ENCODE measurements around the gene HERPUD2.

Gene HERPUD2

GRCh38 chr7:35716038-35716803 lies 21.3 kb upstream of the HERPUD2 start:
- no peaks in the 10 kb centered on the region for H3K4me1 ChIP-seq (ENCODE audit: control insufficient read depth, insufficient read depth, low read length)
- WGBS, 2 experiments = 88 to 92% methylated on average over 4 of the region's 5 CpGs
- no peaks in the 10 kb centered on the region for H3K36me3 ChIP-seq (ENCODE audit: control insufficient read depth, insufficient read depth, low read length)
- no peaks in the 10 kb centered on the region for H3K27me3 ChIP-seq (ENCODE audit: control insufficient read depth, insufficient read depth, low read length, poor library complexity, severe bottlenecking)
- no peaks in the 10 kb centered on the region for H3K9me3 ChIP-seq (ENCODE audit: control insufficient read depth, low read length)
- H3K4me3 ChIP-seq (ENCODE audit: insufficient read depth, low read depth, low read length) = no peak overlapping the region
- H3K27ac ChIP-seq (ENCODE audit: insufficient read depth, low read depth, low read length, poor library complexity, severe bottlenecking) = no peak overlapping the region

- Histone ChIP-seq H3K36me3 (ENCODE audit: control insufficient read depth, insufficient read depth, low read length) (no peaks in the 10 kb centered on the region), H3K9me3 (ENCODE audit: control insufficient read depth, low read length) (no peaks in the 10 kb centered on the region), H3K4me1 (ENCODE audit: control insufficient read depth, insufficient read depth, low read length) (no peaks in the 10 kb centered on the region), H3K4me3 (ENCODE audit: insufficient read depth, low read depth, low read length) (no peak overlapping the region), H3K27ac (ENCODE audit: insufficient read depth, low read depth, low read length, poor library complexity, severe bottlenecking) (no peak overlapping the region), H3K27me3 (ENCODE audit: control insufficient read depth, insufficient read depth, low read length, poor library complexity, severe bottlenecking) (no peaks in the 10 kb centered on the region)
- WGBS, 2 experiments = 87 to 100% methylated on average over 1 of the region's 1 CpG
These were observed 19.9 kb upstream of the HERPUD2 start for GRCh38 chr7:35714862-35715261.

- H3K4me3 ChIP-seq (ENCODE audit: insufficient read depth, low read depth, low read length) = no peak overlapping the region
- no peak overlapping the region for H3K27ac ChIP-seq (ENCODE audit: insufficient read depth, low read depth, low read length, poor library complexity, severe bottlenecking)
- no peaks in the 10 kb centered on the region for H3K27me3 ChIP-seq (ENCODE audit: control insufficient read depth, insufficient read depth, low read length, poor library complexity, severe bottlenecking)
- WGBS, 2 experiments = 66 to 69% methylated on average over 1 of the region's 1 CpG
- H3K36me3 ChIP-seq (ENCODE audit: control insufficient read depth, insufficient read depth, low read length) = no peaks in the 10 kb centered on the region
- H3K9me3 ChIP-seq (ENCODE audit: control insufficient read depth, low read length) = no peaks in the 10 kb centered on the region
- no peaks in the 10 kb centered on the region for H3K4me1 ChIP-seq (ENCODE audit: control insufficient read depth, insufficient read depth, low read length)
These were observed 19.5 kb upstream of the HERPUD2 start for GRCh38 chr7:35714407-35714806.

GRCh38 chr7:35712563-35713226 lies 17.8 kb upstream of the HERPUD2 start:
- H3K36me3 ChIP-seq (ENCODE audit: control insufficient read depth, insufficient read depth, low read length) = no peaks in the 10 kb centered on the region
- H3K9me3 ChIP-seq (ENCODE audit: control insufficient read depth, low read length) = no peaks in the 10 kb centered on the region
- WGBS, 2 experiments = 93 to 98% methylated on average over 6 to 7 of the region's 7 CpGs
- H3K4me1 ChIP-seq (ENCODE audit: control insufficient read depth, insufficient read depth, low read length) = no peaks in the 10 kb centered on the region
- H3K27ac ChIP-seq (ENCODE audit: insufficient read depth, low read depth, low read length, poor library complexity, severe bottlenecking) = no peak overlapping the region
- H3K27me3 ChIP-seq (ENCODE audit: control insufficient read depth, insufficient read depth, low read length, poor library complexity, severe bottlenecking) = no peaks in the 10 kb centered on the region
- no peak overlapping the region for H3K4me3 ChIP-seq (ENCODE audit: insufficient read depth, low read depth, low read length)

GRCh38 chr7:35707422-35707821 lies 12.5 kb upstream of the HERPUD2 start:
- H3K27me3 ChIP-seq (ENCODE audit: control insufficient read depth, insufficient read depth, low read length, poor library complexity, severe bottlenecking) = no peaks in the 10 kb centered on the region
- H3K27ac ChIP-seq (ENCODE audit: insufficient read depth, low read depth, low read length, poor library complexity, severe bottlenecking) = no peak overlapping the region
- H3K4me3 ChIP-seq (ENCODE audit: insufficient read depth, low read depth, low read length) = no peak overlapping the region
- WGBS, 2 experiments = 57 to 70% methylated on average over 3 to 4 of the region's 4 CpGs
- H3K9me3 ChIP-seq (ENCODE audit: control insufficient read depth, low read length) = no peaks in the 10 kb centered on the region
- no peaks in the 10 kb centered on the region for H3K4me1 ChIP-seq (ENCODE audit: control insufficient read depth, insufficient read depth, low read length)
- H3K36me3 ChIP-seq (ENCODE audit: control insufficient read depth, insufficient read depth, low read length) = no peaks in the 10 kb centered on the region

GRCh38 chr7:35705932-35706461 lies 11.1 kb upstream of the HERPUD2 start:
- Histone ChIP-seq H3K4me3 (ENCODE audit: insufficient read depth, low read depth, low read length) (no peak overlapping the region), H3K27ac (ENCODE audit: insufficient read depth, low read depth, low read length, poor library complexity, severe bottlenecking) (no peak overlapping the region)

GRCh38 chr7:35704261-35704660 lies 9.3 kb upstream of the HERPUD2 start:
- Histone ChIP-seq H3K27me3 (ENCODE audit: control insufficient read depth, insufficient read depth, low read length, poor library complexity, severe bottlenecking) (no peaks in the 10 kb centered on the region), H3K27ac (ENCODE audit: insufficient read depth, low read depth, low read length, poor library complexity, severe bottlenecking) (no peak overlapping the region), H3K9me3 (ENCODE audit: control insufficient read depth, low read length) (no peaks in the 10 kb centered on the region), H3K4me1 (ENCODE audit: control insufficient read depth, insufficient read depth, low read length) (no peaks in the 10 kb centered on the region), H3K4me3 (ENCODE audit: insufficient read depth, low read depth, low read length) (no peak overlapping the region), H3K36me3 (ENCODE audit: control insufficient read depth, insufficient read depth, low read length) (no peaks in the 10 kb centered on the region)
- WGBS, 2 experiments = 86 to 95% methylated on average over 1 of the region's 1 CpG

More at GRCh38 chr7:35705932-35706461, 11.1 kb upstream of the HERPUD2 start:
- Histone ChIP-seq H3K9me3 (ENCODE audit: control insufficient read depth, low read length) (no peaks in the 10 kb centered on the region), H3K4me1 (ENCODE audit: control insufficient read depth, insufficient read depth, low read length) (no peaks in the 10 kb centered on the region), H3K36me3 (ENCODE audit: control insufficient read depth, insufficient read depth, low read length) (no peaks in the 10 kb centered on the region), H3K27me3 (ENCODE audit: control insufficient read depth, insufficient read depth, low read length, poor library complexity, severe bottlenecking) (no peaks in the 10 kb centered on the region)

GRCh38 chr7:35702541-35702940 lies 7.6 kb upstream of the HERPUD2 start:
- 86 to 89% methylated on average over 4 of the region's 4 CpGs for WGBS, 2 experiments

GRCh38 chr7:35701287-35701900 lies 6.5 kb upstream of the HERPUD2 start:
- no peaks in the 10 kb centered on the region for H3K9me3 ChIP-seq (ENCODE audit: control insufficient read depth, low read length)
- no peak overlapping the region for H3K27ac ChIP-seq (ENCODE audit: insufficient read depth, low read depth, low read length, poor library complexity, severe bottlenecking)
- no peaks in the 10 kb centered on the region for H3K36me3 ChIP-seq (ENCODE audit: control insufficient read depth, insufficient read depth, low read length)
- no peaks in the 10 kb centered on the region for H3K4me1 ChIP-seq (ENCODE audit: control insufficient read depth, insufficient read depth, low read length)
- WGBS, 2 experiments = 95% methylated on average over 1 of the region's 1 CpG
- no peaks in the 10 kb centered on the region for H3K27me3 ChIP-seq (ENCODE audit: control insufficient read depth, insufficient read depth, low read length, poor library complexity, severe bottlenecking)
- no peak overlapping the region for H3K4me3 ChIP-seq (ENCODE audit: insufficient read depth, low read depth, low read length)

More at GRCh38 chr7:35702541-35702940, 7.6 kb upstream of the HERPUD2 start:
- no peaks in the 10 kb centered on the region for H3K9me3 ChIP-seq (ENCODE audit: control insufficient read depth, low read length)
- no peaks in the 10 kb centered on the region for H3K4me1 ChIP-seq (ENCODE audit: control insufficient read depth, insufficient read depth, low read length)
- H3K36me3 ChIP-seq (ENCODE audit: control insufficient read depth, insufficient read depth, low read length) = no peaks in the 10 kb centered on the region
- no peak overlapping the region for H3K27ac ChIP-seq (ENCODE audit: insufficient read depth, low read depth, low read length, poor library complexity, severe bottlenecking)
- H3K27me3 ChIP-seq (ENCODE audit: control insufficient read depth, insufficient read depth, low read length, poor library complexity, severe bottlenecking) = no peaks in the 10 kb centered on the region
- no peak overlapping the region for H3K4me3 ChIP-seq (ENCODE audit: insufficient read depth, low read depth, low read length)

GRCh38 chr7:35700865-35701264 lies 5.9 kb upstream of the HERPUD2 start:
- 80 to 89% methylated on average over 2 of the region's 2 CpGs for WGBS, 2 experiments
- Histone ChIP-seq H3K27me3 (ENCODE audit: control insufficient read depth, insufficient read depth, low read length, poor library complexity, severe bottlenecking) (no peaks in the 10 kb centered on the region), H3K27ac (ENCODE audit: insufficient read depth, low read depth, low read length, poor library complexity, severe bottlenecking) (no peak overlapping the region), H3K36me3 (ENCODE audit: control insufficient read depth, insufficient read depth, low read length) (no peaks in the 10 kb centered on the region), H3K9me3 (ENCODE audit: control insufficient read depth, low read length) (no peaks in the 10 kb centered on the region), H3K4me1 (ENCODE audit: control insufficient read depth, insufficient read depth, low read length) (peaks cover 1% of the 10 kb centered on the region), H3K4me3 (ENCODE audit: insufficient read depth, low read depth, low read length) (no peak overlapping the region)
